ENCODE data around the gene MSI2. TPM values are rescaled to one million over a fixed set of nuclear protein-coding genes. Genes with fewer than 3 reads are reported as not detected.

MSI2 gene
- total and polyA plus RNA-seq, 12 donors, result 25.5 to 135 (median 121) TPM

DNA sequence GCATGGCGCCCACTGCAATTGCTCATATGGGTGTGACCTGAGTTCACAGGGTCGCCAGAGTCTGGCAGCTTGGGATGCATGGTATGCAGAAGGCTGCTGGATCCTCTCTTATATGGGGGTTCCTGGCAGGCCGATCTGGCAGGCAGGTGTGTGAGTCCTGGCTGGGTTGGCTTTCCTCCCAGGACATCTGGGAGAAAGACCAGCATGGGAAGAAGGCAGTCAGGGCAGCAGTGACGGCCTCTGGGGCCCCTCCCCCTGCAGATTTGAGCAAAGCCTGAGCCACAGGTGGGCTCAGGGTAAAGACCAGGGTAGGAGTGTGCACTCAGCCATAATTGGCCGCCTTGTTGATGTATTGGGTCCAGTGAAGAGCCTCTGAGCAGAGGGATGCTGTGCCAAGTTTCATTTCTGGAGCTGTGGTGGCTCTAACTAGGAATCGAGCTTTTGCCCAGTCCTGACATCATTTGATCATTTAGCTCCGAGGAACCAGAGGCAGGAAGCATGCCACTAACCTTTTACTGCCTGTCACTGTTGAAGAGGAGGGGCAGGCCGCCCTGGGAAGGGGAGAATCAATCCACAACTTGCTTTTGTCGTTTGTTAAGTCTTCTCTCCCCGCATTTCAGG lies 314.5 kb downstream of the MSI2 start:
- TF ChIP-seq, protein P1, sequence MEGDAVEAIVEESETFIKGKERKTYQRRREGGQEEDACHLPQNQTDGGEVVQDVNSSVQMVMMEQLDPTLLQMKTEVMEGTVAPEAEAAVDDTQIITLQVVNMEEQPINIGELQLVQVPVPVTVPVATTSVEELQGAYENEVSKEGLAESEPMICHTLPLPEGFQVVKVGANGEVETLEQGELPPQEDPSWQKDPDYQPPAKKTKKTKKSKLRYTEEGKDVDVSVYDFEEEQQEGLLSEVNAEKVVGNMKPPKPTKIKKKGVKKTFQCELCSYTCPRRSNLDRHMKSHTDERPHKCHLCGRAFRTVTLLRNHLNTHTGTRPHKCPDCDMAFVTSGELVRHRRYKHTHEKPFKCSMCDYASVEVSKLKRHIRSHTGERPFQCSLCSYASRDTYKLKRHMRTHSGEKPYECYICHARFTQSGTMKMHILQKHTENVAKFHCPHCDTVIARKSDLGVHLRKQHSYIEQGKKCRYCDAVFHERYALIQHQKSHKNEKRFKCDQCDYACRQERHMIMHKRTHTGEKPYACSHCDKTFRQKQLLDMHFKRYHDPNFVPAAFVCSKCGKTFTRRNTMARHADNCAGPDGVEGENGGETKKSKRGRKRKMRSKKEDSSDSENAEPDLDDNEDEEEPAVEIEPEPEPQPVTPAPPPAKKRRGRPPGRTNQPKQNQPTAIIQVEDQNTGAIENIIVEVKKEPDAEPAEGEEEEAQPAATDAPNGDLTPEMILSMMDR (IDR thresholded peaks at IDR 0.05), result no peak

DNA sequence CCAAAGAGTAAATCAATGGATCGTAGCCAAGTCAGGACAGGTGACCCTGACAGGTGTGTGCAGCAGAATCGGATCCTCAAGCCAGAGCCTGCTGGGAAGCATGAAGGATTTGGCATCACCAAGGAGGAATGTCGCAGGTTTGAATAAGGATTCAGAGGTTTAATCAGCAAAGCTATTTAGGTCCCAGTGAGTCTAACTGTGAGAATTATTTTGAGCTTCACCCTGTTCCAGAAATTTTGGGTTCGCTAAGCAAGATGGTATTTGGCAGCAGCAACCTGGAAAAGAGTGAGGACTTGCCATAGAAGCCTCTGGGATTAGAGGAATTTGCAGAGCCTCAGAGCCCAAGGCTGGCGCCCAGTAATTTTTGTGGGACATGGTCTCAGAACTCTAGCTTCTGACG lies 315.7 kb downstream of the MSI2 start:
- Histone ChIP-seq H3K4me3 (no peak overlapping the region), H3K27ac (peak overlapping the region in 6 of 10 donors; percentile 64 to 84 (median 76)), H3K4me1 (peaks cover 3 to 62% (median 35%) of the 10 kb centered on the region in 9 donors), H3K27me3 (no peaks in the 10 kb centered on the region), H3K9me3 (no peaks in the 10 kb centered on the region), H3K36me3 (no peaks in the 10 kb centered on the region)
- ATAC-seq (peak; percentile 27 to 78 (median 55)), DNase-seq (no peak)
- 70 to 79% methylated on average over 6 of the region's 6 CpGs for WGBS, 2 donors
- intact Hi-C loops (cut with DNase I), result loop anchor here in 1 of 10 donors (10.0 kb wide), 1 partner anchor 317 kb away; the partner anchor contains the start of gene MSI2
- TF ChIP-seq, protein P1 (IDR thresholded peaks at IDR 0.05), result no peak

More for the DNA sequence above, 314.5 kb downstream of the MSI2 start:
- 60 to 62% methylated on average over 10 of the region's 10 CpGs for WGBS, 2 donors
- H3K36me3 ChIP-seq, result peaks cover 0 to 6% (median 0%) of the 10 kb centered on the region in 9 donors
- no peaks in the 10 kb centered on the region for H3K9me3 ChIP-seq
- ATAC-seq, result peak in 6 of 8 donors; percentile 16 to 45 (median 28)
- intact Hi-C loops (cut with DNase I), result loop anchor here in 1 of 10 donors (10.0 kb wide), 1 partner anchor 316 kb away; the partner anchor contains the start of gene MSI2
- no peak overlapping the region for H3K4me3 ChIP-seq
- peak overlapping the region in 6 of 10 donors; percentile 64 to 84 (median 76) for H3K27ac ChIP-seq
- peaks cover 3 to 62% (median 35%) of the 10 kb centered on the region in 9 donors for H3K4me1 ChIP-seq
- no peaks in the 10 kb centered on the region for H3K27me3 ChIP-seq
- DNase-seq, result no peak

GRCh38 chr17:57572600-57572999 lies 316.3 kb downstream of the MSI2 start:
- WGBS, 2 donors, result 93 to 96% methylated on average over 13 of the region's 13 CpGs

DNA sequence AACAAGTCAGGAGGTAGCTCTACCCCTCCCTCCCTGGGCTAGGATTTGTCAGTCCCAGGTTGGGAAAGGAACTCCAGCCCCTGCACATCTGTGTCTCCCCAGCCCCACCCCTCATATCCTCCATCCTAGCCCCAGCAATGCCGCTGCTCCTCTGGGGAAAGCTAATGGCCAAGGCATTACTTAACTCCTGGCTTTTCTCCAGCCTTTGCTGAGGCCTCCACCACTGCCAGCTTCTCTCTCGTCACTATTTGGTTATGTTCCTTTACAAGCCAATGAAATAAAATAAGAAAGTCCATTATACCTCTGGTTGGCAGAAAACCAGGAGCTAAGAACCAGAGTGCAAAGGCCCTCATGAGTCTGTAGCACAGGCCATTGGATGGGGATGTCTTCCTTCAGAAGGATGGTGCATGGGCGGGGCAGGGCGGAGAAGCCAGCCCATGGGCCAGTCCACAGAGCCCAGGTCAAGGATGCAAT lies 317.8 kb downstream of the MSI2 start:
- Histone ChIP-seq H3K27ac (peak overlapping the region in 6 of 10 donors; percentile 11 to 84 (median 67)), H3K4me3 (no peak overlapping the region), H3K9me3 (no peaks in the 10 kb centered on the region), H3K4me1 (peaks cover 3 to 66% (median 44%) of the 10 kb centered on the region in 9 donors), H3K36me3 (no peaks in the 10 kb centered on the region), H3K27me3 (no peaks in the 10 kb centered on the region)
- 57 to 59% methylated on average over 4 of the region's 4 CpGs for WGBS, 2 donors
- peak; percentile 60 to 80 (median 69) for ATAC-seq
- TF ChIP-seq, protein P1 (IDR thresholded peaks at IDR 0.05), result no peak
- DNase-seq, result peak; percentile 40 to 67
- intact Hi-C loops (cut with DNase I), result loop anchor here in 1 of 10 donors (10.0 kb wide), 1 partner anchor 319 kb away; the partner anchor contains the start of gene MSI2

More at GRCh38 chr17:57572600-57572999, 316.3 kb downstream of the MSI2 start:
- H3K4me1 ChIP-seq, result peaks cover 3 to 59% (median 35%) of the 10 kb centered on the region in 9 donors
- intact Hi-C loops (cut with DNase I), result loop anchor here in 1 of 10 donors (10.0 kb wide), 1 partner anchor 318 kb away; the partner anchor contains the start of gene MSI2
- no peak for ATAC-seq
- H3K27ac ChIP-seq, result peak overlapping the region in 6 of 10 donors; percentile 31 to 84 (median 76)
- TF ChIP-seq, protein P1 (IDR thresholded peaks at IDR 0.05), result no peak
- H3K36me3 ChIP-seq, result no peaks in the 10 kb centered on the region
- no peak for DNase-seq
- no peak overlapping the region for H3K4me3 ChIP-seq
- no peaks in the 10 kb centered on the region for H3K27me3 ChIP-seq
- H3K9me3 ChIP-seq, result no peaks in the 10 kb centered on the region
